Measurements from ENCODE around the gene PBX1. TPM values are rescaled to one million over a fixed set of nuclear protein-coding genes. Genes with fewer than 3 reads are reported as not detected.
A peak's percentile ranks its signal among the peaks of the same experiment; 100 is the strongest.

PBX1 gene
- total RNA-seq, 1 donor from 2014 or later: 37.4 TPM

- TF ChIP-seq, protein P1, sequence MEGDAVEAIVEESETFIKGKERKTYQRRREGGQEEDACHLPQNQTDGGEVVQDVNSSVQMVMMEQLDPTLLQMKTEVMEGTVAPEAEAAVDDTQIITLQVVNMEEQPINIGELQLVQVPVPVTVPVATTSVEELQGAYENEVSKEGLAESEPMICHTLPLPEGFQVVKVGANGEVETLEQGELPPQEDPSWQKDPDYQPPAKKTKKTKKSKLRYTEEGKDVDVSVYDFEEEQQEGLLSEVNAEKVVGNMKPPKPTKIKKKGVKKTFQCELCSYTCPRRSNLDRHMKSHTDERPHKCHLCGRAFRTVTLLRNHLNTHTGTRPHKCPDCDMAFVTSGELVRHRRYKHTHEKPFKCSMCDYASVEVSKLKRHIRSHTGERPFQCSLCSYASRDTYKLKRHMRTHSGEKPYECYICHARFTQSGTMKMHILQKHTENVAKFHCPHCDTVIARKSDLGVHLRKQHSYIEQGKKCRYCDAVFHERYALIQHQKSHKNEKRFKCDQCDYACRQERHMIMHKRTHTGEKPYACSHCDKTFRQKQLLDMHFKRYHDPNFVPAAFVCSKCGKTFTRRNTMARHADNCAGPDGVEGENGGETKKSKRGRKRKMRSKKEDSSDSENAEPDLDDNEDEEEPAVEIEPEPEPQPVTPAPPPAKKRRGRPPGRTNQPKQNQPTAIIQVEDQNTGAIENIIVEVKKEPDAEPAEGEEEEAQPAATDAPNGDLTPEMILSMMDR (IDR thresholded peaks at IDR 0.05): no peak
- Histone ChIP-seq H3K27me3 (no peaks in the 10 kb centered on the region), H3K4me3 (no peak overlapping the region), H3K27ac (no peak overlapping the region), H3K36me3 (no peaks in the 10 kb centered on the region), H3K9me3 (no peaks in the 10 kb centered on the region), H3K4me1 (peaks cover 0 to 30% of the 10 kb centered on the region in 2 donors)
- no peak for DNase-seq (ENCODE audit: low spot score in 2 of 2)
- intact Hi-C loops (cut with DNase I): no loop called here
Measured at GRCh38 chr1:164619006-164619784, 60.2 kb downstream of the PBX1 start.

GRCh38 chr1:164622068-164622845 is 63.3 kb downstream of the PBX1 start:
- Histone ChIP-seq H3K9me3 (no peaks in the 10 kb centered on the region), H3K27ac (no peak overlapping the region), H3K27me3 (no peaks in the 10 kb centered on the region), H3K4me1 (peaks cover 0 to 13% of the 10 kb centered on the region in 2 donors), H3K4me3 (no peak overlapping the region), H3K36me3 (no peaks in the 10 kb centered on the region)
- TF ChIP-seq, protein P1 (IDR thresholded peaks at IDR 0.05): no peak
- intact Hi-C loops (cut with DNase I): no loop called here
- no peak for DNase-seq (ENCODE audit: low spot score in 2 of 2)

- no peaks in the 10 kb centered on the region for H3K27me3 ChIP-seq
- TF ChIP-seq, protein P1 (IDR thresholded peaks at IDR 0.05): no peak
- peaks cover 0 to 9% of the 10 kb centered on the region in 2 donors for H3K4me1 ChIP-seq
- no peaks in the 10 kb centered on the region for H3K36me3 ChIP-seq
- intact Hi-C loops (cut with DNase I): no loop called here
- DNase-seq (ENCODE audit: low spot score in 2 of 2): no peak
- no peak overlapping the region for H3K27ac ChIP-seq
- no peak overlapping the region for H3K4me3 ChIP-seq
- no peaks in the 10 kb centered on the region for H3K9me3 ChIP-seq
Measured at GRCh38 chr1:164623805-164624204, 64.8 kb downstream of the PBX1 start.

- intact Hi-C loops (cut with DNase I): no loop called here
- Histone ChIP-seq H3K4me1 (peaks cover 0 to 9% of the 10 kb centered on the region in 2 donors), H3K36me3 (no peaks in the 10 kb centered on the region), H3K9me3 (no peaks in the 10 kb centered on the region), H3K27ac (no peak overlapping the region), H3K27me3 (no peaks in the 10 kb centered on the region), H3K4me3 (no peak overlapping the region)
- TF ChIP-seq, protein P1 (IDR thresholded peaks at IDR 0.05): no peak
- DNase-seq (ENCODE audit: low spot score in 2 of 2): no peak
Measured at GRCh38 chr1:164624400-164624799, 65.4 kb downstream of the PBX1 start.

DNA sequence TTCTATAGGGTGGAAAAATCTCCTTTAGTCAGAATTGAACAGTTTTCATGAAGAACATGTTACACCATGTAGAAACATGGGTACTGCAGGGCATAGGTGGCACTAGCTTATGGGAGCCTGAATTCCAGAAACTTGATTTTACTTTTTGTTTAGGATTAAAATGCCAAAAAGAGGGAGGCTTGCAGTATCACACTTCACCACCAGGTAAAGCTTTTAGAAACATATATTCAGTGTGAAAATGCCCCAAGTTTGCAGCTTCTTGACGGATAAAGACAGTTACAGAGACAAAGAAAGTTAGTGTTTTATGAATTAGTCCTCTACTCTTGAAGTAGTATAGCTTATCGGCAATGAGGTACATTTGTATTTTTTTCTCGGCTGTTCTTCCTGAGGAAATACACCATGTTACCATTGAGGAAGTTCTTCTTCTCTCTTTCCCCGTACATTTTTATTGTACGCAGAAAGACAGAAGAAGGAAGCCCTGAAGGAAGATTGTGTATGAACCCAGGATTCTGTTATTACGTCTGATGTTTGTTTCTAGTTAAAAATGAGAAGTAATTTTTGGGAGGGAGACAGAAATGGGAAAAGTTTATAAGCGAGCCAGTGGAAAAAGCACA is 66.1 kb downstream of the PBX1 start:
- Histone ChIP-seq H3K4me1 (peaks cover 0 to 5% of the 10 kb centered on the region in 2 donors), H3K4me3 (no peak overlapping the region), H3K36me3 (no peaks in the 10 kb centered on the region), H3K27ac (no peak overlapping the region), H3K27me3 (no peaks in the 10 kb centered on the region), H3K9me3 (no peaks in the 10 kb centered on the region)
- DNase-seq (ENCODE audit: low spot score in 2 of 2): no peak
- intact Hi-C loops (cut with DNase I): no loop called here
- TF ChIP-seq, protein P1 (IDR thresholded peaks at IDR 0.05): peak in 1 of 3 experiments; percentile 9

Data from ascending aorta (tissue), 2 donors.